Liver (tissue), 3 donors: ENCODE results near the gene ALAS1.

Experiments used
- CTCF ChIP-seq: fragments of 150-350 bp; IDR thresholded peaks from 2 replicates; pipeline ENCODE4 v1.5.1; 2017; ENCODE audit warnings: improper control_type of control experiment, low read depth, low read length; ENCODE audit not compliant: missing input control
- TAF1 ChIP-seq: conservative IDR thresholded peaks from 2 replicates; pipeline ENCODE4 v1.6.1; 2016; ENCODE audit warnings: antibody characterized with exemption, mild to moderate bottlenecking
- TF ChIP-seq, protein P1 (sequence below): IDR thresholded peaks from 2 replicates; pipeline ENCODE4 v1.6.1; 2016; ENCODE audit warnings: antibody characterized with exemption
- donor health status: healthy.
- donor health status: healthy.

- TF ChIP-seq CTCF, result no peak
- TF ChIP-seq, protein P1, sequence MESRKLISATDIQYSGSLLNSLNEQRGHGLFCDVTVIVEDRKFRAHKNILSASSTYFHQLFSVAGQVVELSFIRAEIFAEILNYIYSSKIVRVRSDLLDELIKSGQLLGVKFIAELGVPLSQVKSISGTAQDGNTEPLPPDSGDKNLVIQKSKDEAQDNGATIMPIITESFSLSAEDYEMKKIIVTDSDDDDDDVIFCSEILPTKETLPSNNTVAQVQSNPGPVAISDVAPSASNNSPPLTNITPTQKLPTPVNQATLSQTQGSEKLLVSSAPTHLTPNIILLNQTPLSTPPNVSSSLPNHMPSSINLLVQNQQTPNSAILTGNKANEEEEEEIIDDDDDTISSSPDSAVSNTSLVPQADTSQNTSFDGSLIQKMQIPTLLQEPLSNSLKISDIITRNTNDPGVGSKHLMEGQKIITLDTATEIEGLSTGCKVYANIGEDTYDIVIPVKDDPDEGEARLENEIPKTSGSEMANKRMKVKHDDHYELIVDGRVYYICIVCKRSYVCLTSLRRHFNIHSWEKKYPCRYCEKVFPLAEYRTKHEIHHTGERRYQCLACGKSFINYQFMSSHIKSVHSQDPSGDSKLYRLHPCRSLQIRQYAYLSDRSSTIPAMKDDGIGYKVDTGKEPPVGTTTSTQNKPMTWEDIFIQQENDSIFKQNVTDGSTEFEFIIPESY, result no peak
- TF ChIP-seq TAF1, result no peak
Observed at GRCh38 chr3:52233968-52234367, 36.0 kb downstream of the ALAS1 start.
